HepG2 (cell line): ENCODE results near the gene SNX21. TPM values are rescaled to one million over a fixed set of nuclear protein-coding genes. Genes with fewer than 3 reads are reported as not detected.
A peak's percentile ranks its signal among the peaks of the same experiment; 100 is the strongest.

Experiments used
- AKAP8 ChIP-seq: sonication (generic); formaldehyde crosslinking; IDR thresholded peaks from 2 replicates; pipeline ENCODE4 v1.5.1; 2020; ENCODE audit warnings: mild to moderate bottlenecking, missing genetic modification reagents
- ATF5 ChIP-seq: sonication (generic); formaldehyde crosslinking; IDR thresholded peaks from 2 replicates; pipeline ENCODE4 v1.4.0; 2020; ENCODE audit warnings: mild to moderate bottlenecking, low read depth, missing genetic modification reagents
- CSRNP1 ChIP-seq: sonication (generic); formaldehyde crosslinking; IDR thresholded peaks from 2 replicates; pipeline ENCODE4 v1.8.1; 2023; ENCODE audit warnings: mild to moderate bottlenecking, missing genetic modification reagents
- E2F1 ChIP-seq: sonication (generic); formaldehyde crosslinking; IDR thresholded peaks from 2 replicates; pipeline ENCODE4 v1.5.0; 2020; ENCODE audit warnings: missing genetic modification reagents
- MAX ChIP-seq: IDR thresholded peaks from 2 replicates; pipeline ENCODE4 v1.6.1; 2012; ENCODE audit warnings: inconsistent platforms
- POLR2A ChIP-seq, 2 experiments: IDR thresholded peaks; 2 replicates each; pipeline ENCODE4 v1.6.1; 2011; ENCODE audit warnings: low read depth in 2 of 2, low read length in 2 of 2, mild to moderate bottlenecking in 1 of 2, moderate library complexity in 1 of 2; ENCODE audit not compliant: insufficient read depth in 1 of 2
- TRAFD1 ChIP-seq: sonication (generic); formaldehyde crosslinking; IDR thresholded peaks from 2 replicates; pipeline ENCODE4 v1.5.1; 2020; ENCODE audit warnings: missing genetic modification reagents, mild to moderate bottlenecking, borderline replicate concordance
- XRCC5 ChIP-seq: fragments of 200-400 bp; formaldehyde crosslinking; optimal IDR thresholded peaks from 2 replicates; pipeline ENCODE3; 2017; ENCODE audit warnings: mild to moderate bottlenecking, low read length
- YEATS4 ChIP-seq: sonication (generic); formaldehyde crosslinking; IDR thresholded peaks from 2 replicates; pipeline ENCODE4 v1.4.0; 2020; ENCODE audit warnings: missing genetic modification reagents, borderline replicate concordance
- ZNF253 ChIP-seq: sonication (generic); formaldehyde crosslinking; IDR thresholded peaks from 2 replicates; pipeline ENCODE4 v1.8.0; 2022; ENCODE audit warnings: mild to moderate bottlenecking, missing genetic modification reagents, borderline replicate concordance
- ZNF772 ChIP-seq: sonication (generic); formaldehyde crosslinking; IDR thresholded peaks from 2 replicates; pipeline ENCODE4 v1.5.0; 2020; ENCODE audit warnings: mild to moderate bottlenecking, missing genetic modification reagents
- ZSCAN20 ChIP-seq: sonication (generic); formaldehyde crosslinking; IDR thresholded peaks from 2 replicates; pipeline ENCODE4 v1.4.0; 2020; ENCODE audit warnings: missing genetic modification reagents, mild to moderate bottlenecking, borderline replicate concordance
- polyA plus RNA-seq, 8 experiments: library from polyadenylated mRNA; depleted of rRNA in 3 of 8; stranded (reverse) in 7 of 8; unstranded in 1 of 8; fragments of >200 nt; fragmentation: Illumina TruSeq in 4 of 8; extraction: Trizol in 4 of 8; gene quantifications; 2 replicates each; pipeline versions ENCODE4 v1.2.1 to v1.2.3, GENCODE V29; 2011 to 2016; ENCODE audit warnings: low read depth in 4 of 8, missing spikeins in 1 of 8, mixed read lengths in 1 of 8; ENCODE audit not compliant: insufficient read depth in 1 of 8
- total RNA-seq, 5 experiments: library from RNA; depleted of rRNA; stranded (reverse); fragments of >200 nt; fragmentation: Illumina TruSeq; extraction: Trizol; gene quantifications; 2 replicates each; pipeline ENCODE4 v1.2.3, GENCODE V29; 2016; ENCODE audit warnings: low read depth in 1 of 5
- TF ChIP-seq, protein P1 (sequence below): sonication (generic); formaldehyde crosslinking; IDR thresholded peaks from 2 replicates; pipeline ENCODE4 v1.5.1; 2020; ENCODE audit warnings: mild to moderate bottlenecking, missing genetic modification reagents, moderate library complexity
- TF ChIP-seq, protein P2 (sequence below): sonication (generic); formaldehyde crosslinking; IDR thresholded peaks from 2 replicates; pipeline ENCODE4 v1.4.0; 2020; ENCODE audit warnings: missing genetic modification reagents

The SNX21 gene
- total and polyA plus RNA-seq, 2 of the 13 experiments (the other 11 are each of a cell fraction or from before 2014, with no cell fraction given) = 7.7 to 12.8 TPM

GRCh38 chr20:45812157-45813005 lies 21.2 kb upstream of the SNX21 start, which contains the start of gene UBE2C (continued):
- TF ChIP-seq, protein P1, sequence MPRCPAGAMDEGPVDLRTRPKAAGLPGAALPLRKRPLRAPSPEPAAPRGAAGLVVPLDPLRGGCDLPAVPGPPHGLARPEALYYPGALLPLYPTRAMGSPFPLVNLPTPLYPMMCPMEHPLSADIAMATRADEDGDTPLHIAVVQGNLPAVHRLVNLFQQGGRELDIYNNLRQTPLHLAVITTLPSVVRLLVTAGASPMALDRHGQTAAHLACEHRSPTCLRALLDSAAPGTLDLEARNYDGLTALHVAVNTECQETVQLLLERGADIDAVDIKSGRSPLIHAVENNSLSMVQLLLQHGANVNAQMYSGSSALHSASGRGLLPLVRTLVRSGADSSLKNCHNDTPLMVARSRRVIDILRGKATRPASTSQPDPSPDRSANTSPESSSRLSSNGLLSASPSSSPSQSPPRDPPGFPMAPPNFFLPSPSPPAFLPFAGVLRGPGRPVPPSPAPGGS (CRISPR knock-in tag) = 0 out of 2 replicates have a peak, but pooled peaks have one; percentile 41
- TF ChIP-seq ZNF253 (peak; percentile 85; the same call in 1 of the 2 replicates), ZNF772 (CRISPR knock-in tag) (peak; percentile 33; the same call in 1 of the 2 replicates), E2F1 (CRISPR knock-in tag) (peak; percentile 96), ATF5 (CRISPR knock-in tag) (no peak), ZSCAN20 (CRISPR knock-in tag) (peak; percentile 58; the same call in 1 of the 2 replicates), CSRNP1 (CRISPR knock-in tag) (peak; percentile 98), TRAFD1 (0 out of 2 replicates have a peak, but pooled peaks have one; percentile 49), AKAP8 (CRISPR knock-in tag) (peak; percentile 78), XRCC5 (peak; percentile 34), POLR2A (IDR thresholded peaks at IDR 0.05; ENCODE audit: insufficient read depth in 1 of 2, low read depth in 2 of 2, low read length in 2 of 2) (peak; percentile 60 to 63; a peak in 3 of 4 replicates), MAX (peak; percentile 73), YEATS4 (CRISPR knock-in tag) (peak; percentile 86; the same call in 1 of the 2 replicates)
- TF ChIP-seq, protein P2, sequence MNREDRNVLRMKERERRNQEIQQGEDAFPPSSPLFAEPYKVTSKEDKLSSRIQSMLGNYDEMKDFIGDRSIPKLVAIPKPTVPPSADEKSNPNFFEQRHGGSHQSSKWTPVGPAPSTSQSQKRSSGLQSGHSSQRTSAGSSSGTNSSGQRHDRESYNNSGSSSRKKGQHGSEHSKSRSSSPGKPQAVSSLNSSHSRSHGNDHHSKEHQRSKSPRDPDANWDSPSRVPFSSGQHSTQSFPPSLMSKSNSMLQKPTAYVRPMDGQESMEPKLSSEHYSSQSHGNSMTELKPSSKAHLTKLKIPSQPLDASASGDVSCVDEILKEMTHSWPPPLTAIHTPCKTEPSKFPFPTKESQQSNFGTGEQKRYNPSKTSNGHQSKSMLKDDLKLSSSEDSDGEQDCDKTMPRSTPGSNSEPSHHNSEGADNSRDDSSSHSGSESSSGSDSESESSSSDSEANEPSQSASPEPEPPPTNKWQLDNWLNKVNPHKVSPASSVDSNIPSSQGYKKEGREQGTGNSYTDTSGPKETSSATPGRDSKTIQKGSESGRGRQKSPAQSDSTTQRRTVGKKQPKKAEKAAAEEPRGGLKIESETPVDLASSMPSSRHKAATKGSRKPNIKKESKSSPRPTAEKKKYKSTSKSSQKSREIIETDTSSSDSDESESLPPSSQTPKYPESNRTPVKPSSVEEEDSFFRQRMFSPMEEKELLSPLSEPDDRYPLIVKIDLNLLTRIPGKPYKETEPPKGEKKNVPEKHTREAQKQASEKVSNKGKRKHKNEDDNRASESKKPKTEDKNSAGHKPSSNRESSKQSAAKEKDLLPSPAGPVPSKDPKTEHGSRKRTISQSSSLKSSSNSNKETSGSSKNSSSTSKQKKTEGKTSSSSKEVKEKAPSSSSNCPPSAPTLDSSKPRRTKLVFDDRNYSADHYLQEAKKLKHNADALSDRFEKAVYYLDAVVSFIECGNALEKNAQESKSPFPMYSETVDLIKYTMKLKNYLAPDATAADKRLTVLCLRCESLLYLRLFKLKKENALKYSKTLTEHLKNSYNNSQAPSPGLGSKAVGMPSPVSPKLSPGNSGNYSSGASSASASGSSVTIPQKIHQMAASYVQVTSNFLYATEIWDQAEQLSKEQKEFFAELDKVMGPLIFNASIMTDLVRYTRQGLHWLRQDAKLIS (CRISPR knock-in tag) = no peak
